A549 (cell line): ENCODE results near the gene ASB7.

Experiments
- BHLHE40 ChIP-seq: IDR thresholded peaks from 2 replicates; pipeline ENCODE4 v1.6.1; 2012; ENCODE audit warnings: low read depth, low read length, inconsistent platforms
- NFE2L2 ChIP-seq: fragments of 150-350 bp; conservative IDR thresholded peaks from 2 replicates; pipeline ENCODE4 v1.6.1; 2014; ENCODE audit warnings: low read length
- POLR2A ChIP-seq: IDR thresholded peaks from 2 replicates; pipeline ENCODE4 v1.6.1; 2012; ENCODE audit warnings: mild to moderate bottlenecking, low read length
- RAD21 ChIP-seq, 2 experiments: fragments of >200 bp in 1 of 2; sonication (Bioruptor Twin) in 1 of 2; formaldehyde crosslinking in 1 of 2; IDR thresholded peaks in 1 of 2; conservative IDR thresholded peaks in 1 of 2; 2 replicates in 1 of 2; 3 replicates in 1 of 2; pipeline ENCODE4 v1.6.1; 2012 to 2018; ENCODE audit warnings: inconsistent platforms in 1 of 2
- RCOR1 ChIP-seq: fragments of 150-350 bp; IDR thresholded peaks from 2 replicates; pipeline ENCODE4 v1.6.1; 2014; ENCODE audit warnings: antibody characterized with exemption, low read length, low read depth
- SMC3 ChIP-seq: fragments of >200 bp; sonication (Bioruptor Twin); formaldehyde crosslinking; IDR thresholded peaks from 3 replicates; pipeline ENCODE4 v1.6.1; 2018; ENCODE audit warnings: inconsistent platforms
- TF ChIP-seq, protein P1 (sequence below): fragments of >200 bp; sonication (Bioruptor Twin); formaldehyde crosslinking; IDR thresholded peaks from 3 replicates; pipeline ENCODE4 v1.5.1; 2016
- TF ChIP-seq, protein P2 (sequence below): fragments of 450-650 bp; IDR thresholded peaks from 2 replicates; pipeline ENCODE4 v1.6.1; 2014; ENCODE audit warnings: antibody characterized with exemption

DNA sequence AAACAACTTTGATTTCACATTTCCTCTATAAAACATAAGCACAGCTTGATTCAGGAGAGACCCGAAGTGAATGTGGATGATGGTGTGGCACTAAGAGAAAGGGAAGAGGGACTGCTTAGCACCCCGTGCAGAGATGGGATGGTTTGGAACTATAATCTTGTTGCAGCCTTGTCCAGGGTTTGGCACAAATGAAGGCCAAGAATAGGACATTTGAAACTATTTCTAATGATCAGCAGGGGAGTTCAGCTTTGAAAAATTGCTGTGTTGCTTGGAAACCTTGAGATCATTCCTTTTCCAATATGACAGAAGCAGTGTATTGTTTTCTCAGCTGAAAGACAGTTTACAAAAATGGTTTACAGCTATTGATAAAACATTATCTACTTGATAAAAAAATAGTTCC is 49.7 kb downstream of the ASB7 start:
- TF ChIP-seq RAD21 (conservative IDR thresholded peaks at IDR 0.05 in 1 of 2, IDR thresholded peaks at IDR 0.05 in 1 of 2) (no peak), POLR2A (no peak), RCOR1 (no peak), BHLHE40 (no peak), SMC3 (no peak), NFE2L2 (no peak)
- TF ChIP-seq, protein P1, sequence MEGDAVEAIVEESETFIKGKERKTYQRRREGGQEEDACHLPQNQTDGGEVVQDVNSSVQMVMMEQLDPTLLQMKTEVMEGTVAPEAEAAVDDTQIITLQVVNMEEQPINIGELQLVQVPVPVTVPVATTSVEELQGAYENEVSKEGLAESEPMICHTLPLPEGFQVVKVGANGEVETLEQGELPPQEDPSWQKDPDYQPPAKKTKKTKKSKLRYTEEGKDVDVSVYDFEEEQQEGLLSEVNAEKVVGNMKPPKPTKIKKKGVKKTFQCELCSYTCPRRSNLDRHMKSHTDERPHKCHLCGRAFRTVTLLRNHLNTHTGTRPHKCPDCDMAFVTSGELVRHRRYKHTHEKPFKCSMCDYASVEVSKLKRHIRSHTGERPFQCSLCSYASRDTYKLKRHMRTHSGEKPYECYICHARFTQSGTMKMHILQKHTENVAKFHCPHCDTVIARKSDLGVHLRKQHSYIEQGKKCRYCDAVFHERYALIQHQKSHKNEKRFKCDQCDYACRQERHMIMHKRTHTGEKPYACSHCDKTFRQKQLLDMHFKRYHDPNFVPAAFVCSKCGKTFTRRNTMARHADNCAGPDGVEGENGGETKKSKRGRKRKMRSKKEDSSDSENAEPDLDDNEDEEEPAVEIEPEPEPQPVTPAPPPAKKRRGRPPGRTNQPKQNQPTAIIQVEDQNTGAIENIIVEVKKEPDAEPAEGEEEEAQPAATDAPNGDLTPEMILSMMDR: no peak
- TF ChIP-seq, protein P2, sequence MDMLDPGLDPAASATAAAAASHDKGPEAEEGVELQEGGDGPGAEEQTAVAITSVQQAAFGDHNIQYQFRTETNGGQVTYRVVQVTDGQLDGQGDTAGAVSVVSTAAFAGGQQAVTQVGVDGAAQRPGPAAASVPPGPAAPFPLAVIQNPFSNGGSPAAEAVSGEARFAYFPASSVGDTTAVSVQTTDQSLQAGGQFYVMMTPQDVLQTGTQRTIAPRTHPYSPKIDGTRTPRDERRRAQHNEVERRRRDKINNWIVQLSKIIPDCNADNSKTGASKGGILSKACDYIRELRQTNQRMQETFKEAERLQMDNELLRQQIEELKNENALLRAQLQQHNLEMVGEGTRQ: no peak
